GM12801 (cell line): ENCODE results near the gene AKAP13.

Experiments
- TF ChIP-seq, protein P1 (sequence below): IDR thresholded peaks from one replicate; pipeline ENCODE4 v1.5.1; 2011; ENCODE audit warnings: control low read depth; ENCODE audit not compliant: insufficient read length; ENCODE audit errors: extremely low read depth

AKAP13 gene

DNA sequence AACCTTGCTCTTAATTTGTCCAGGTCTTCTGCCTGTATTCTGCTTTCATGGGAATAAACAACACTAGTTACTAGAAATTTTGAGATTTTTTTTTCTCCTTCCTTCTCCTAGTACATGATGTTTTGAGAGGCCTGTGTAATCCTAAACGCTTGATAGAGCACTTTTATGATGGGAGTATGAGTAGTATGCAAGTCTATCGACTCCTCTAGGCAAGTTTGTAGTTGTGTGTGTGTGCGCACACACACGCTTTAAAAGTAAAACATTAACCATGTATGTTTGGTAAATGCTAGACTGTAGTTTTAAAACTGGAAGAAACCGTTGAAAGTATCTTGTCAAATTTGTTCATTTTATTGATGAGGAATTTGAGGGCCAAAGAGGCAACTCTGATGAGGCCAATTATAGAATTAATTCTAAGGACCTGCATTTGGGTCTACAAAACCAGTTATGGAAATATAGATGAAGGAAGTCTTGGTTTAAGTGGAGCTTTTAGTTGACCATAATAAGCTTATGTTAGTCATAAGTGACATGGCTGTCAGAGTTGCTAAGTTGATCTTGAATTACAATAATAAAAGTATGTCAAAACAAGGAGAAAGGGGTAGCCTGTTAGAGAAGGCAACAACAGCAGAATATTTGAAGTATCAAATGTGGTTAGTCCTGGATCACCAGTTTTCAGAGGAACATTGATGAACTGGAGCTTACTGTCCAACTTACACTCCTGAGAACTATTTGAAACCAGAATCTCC lies 47.1 kb downstream of the AKAP13 start:
- TF ChIP-seq, protein P1, sequence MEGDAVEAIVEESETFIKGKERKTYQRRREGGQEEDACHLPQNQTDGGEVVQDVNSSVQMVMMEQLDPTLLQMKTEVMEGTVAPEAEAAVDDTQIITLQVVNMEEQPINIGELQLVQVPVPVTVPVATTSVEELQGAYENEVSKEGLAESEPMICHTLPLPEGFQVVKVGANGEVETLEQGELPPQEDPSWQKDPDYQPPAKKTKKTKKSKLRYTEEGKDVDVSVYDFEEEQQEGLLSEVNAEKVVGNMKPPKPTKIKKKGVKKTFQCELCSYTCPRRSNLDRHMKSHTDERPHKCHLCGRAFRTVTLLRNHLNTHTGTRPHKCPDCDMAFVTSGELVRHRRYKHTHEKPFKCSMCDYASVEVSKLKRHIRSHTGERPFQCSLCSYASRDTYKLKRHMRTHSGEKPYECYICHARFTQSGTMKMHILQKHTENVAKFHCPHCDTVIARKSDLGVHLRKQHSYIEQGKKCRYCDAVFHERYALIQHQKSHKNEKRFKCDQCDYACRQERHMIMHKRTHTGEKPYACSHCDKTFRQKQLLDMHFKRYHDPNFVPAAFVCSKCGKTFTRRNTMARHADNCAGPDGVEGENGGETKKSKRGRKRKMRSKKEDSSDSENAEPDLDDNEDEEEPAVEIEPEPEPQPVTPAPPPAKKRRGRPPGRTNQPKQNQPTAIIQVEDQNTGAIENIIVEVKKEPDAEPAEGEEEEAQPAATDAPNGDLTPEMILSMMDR: no peak

DNA sequence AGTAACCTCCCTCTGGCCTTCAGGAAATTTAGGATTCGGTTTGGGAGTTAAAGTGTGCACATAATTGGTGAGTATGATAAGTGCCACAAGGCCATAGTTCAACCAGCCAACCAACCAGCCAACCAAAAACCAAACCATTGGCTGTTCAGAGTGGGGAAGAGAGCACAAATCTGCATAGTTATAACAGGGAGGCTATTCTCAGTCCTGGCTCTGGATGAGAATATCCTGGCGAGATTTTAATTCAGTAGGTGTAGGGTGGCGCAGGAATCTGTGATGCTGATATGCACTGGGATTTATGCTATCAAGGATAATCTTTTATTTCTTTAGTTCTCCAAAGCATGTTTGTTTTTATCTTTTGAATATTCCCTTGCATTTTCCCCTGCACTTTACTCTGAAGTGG lies 49.1 kb downstream of the AKAP13 start:
- TF ChIP-seq, protein P1: no peak

DNA sequence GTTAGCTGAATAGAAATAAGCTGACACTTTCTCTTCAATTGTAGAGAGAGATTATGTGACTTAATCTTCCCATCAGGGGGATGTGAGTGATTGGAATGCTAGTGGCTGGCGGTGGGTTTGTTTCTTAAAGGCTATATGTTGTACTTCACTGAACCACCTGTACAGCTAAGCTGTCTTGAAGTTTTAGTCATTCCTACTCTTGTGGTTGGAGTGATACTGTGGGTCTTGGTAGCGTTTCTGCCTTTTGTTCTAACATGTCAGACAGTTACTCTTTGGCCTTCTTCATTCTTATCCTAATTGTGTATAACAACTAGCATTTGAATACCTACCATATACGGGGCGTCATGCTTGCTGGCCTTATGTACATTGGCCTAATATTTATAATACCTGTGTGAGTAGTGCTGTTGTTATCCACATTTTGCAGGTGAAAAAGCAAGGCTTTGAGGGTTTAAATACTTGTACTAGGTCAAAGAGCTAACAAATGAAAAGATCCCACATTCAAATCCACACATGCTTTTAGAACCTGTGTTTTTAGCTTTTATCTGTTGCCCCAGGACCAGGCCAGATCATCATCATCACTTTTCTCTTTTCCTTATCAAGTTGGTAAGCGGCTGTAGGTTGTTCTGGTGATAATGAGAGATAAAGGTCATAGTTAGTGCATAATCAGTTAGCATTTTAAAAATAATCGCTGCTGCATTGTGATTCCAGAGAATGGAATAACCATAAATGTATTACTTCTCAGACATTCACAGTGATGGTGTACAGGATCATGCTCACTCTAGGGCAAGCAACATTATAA lies 50.2 kb downstream of the AKAP13 start:
- TF ChIP-seq, protein P1: no peak

DNA sequence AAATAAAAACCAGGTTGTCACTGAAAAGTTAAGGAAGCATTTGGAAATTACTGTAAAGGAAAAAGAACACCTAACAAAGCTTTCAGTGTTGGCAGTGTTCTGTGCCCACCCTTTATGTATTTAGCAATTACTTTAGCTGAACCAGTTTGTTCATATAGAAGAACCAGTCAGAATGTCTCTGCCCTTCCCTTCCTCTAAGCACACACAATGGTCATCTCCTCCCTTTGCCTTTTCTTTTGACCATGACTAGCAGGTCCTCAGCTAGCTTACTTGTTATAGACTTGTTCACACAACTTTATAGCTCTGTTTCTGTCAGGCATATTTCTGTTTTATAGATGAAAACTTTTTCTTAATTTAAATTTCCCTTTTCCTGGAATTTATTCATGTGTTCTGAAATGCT lies 59.6 kb downstream of the AKAP13 start:
- TF ChIP-seq, protein P1: no peak

DNA sequence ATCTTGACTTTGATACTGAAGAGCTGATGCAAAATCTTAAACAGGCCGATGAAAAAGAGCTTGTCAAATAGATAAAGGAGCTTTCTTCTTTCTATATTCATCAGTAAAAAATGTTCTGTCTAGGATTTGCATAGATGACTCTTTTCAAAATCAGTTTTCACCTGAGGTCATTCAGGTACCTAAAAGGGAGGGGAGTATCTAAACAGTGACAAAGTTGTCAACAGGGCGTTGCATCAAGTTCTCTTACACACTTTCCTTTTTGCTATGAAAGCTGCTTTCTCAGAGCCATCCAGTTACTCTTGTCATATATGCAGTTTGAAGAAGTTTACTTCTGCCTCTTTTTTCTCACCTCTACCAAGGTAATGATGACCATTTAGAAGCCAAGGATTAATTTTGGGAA lies 60.0 kb downstream of the AKAP13 start:
- TF ChIP-seq, protein P1: no peak

DNA sequence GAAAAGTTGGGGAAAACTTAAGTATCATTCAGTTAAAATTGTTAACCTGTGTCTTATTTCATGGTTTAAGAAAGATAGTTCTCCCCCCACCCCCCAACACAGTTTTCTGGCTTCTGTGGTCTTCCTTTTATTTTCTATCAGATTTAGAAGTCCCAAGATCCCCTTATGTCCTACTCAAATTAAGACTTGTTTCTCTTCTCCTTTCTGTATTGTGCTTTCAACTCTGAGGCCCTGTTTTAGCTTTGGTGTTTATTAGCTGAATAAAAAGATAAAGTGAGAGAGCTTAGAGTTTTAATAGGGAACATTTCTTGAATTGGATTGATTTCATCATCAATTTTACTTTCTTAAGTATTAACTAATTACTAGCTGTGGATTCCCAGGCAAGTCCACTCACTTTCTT lies 62.6 kb downstream of the AKAP13 start:
- TF ChIP-seq, protein P1: no peak

DNA sequence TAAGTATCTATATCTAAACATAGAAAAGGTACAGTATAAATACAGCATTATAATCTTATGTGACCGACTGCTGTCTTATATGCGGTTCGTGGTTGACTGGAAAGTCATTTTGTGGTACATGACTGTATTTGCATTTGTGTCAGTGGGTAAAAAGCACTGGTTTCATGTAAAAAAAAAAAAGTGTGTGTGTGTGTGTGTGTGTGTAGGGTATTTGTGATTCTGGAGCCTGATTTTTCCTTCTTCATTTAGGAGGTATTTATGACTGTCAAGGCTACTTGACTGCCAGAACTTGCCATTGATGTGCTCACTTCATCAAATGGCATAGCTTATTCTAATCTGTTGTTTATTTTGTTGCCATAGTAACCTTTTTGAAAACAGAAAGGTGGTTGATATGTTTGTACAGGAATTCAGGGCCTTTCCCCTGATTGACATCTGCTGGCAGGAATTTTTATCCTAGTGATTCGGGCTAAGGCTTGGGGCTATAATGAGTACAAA lies 63.2 kb downstream of the AKAP13 start:
- TF ChIP-seq, protein P1: no peak
